Ectodermal cell (in vitro differentiated cells): Measurements from ENCODE around the gene MYF6.

Experiments used
- H3K27ac ChIP-seq: 2 replicates; pipeline ENCODE4 v1.7.0; 2013; ENCODE audit warnings: mild to moderate bottlenecking, low read depth, low read length; ENCODE audit not compliant: insufficient read depth, poor library complexity, severe bottlenecking
- H3K27me3 ChIP-seq: 2 replicates; pipeline ENCODE4 v1.7.0; 2013; ENCODE audit warnings: mild to moderate bottlenecking, low read length; ENCODE audit not compliant: insufficient read depth, control insufficient read depth, poor library complexity, severe bottlenecking
- H3K36me3 ChIP-seq: one replicate; pipeline ENCODE4 v1.7.0; 2013; ENCODE audit warnings: low read length; ENCODE audit not compliant: control insufficient read depth, insufficient read depth
- H3K4me1 ChIP-seq: one replicate; pipeline ENCODE4 v1.7.0; 2013; ENCODE audit warnings: low read length; ENCODE audit not compliant: control insufficient read depth, insufficient read depth
- H3K4me3 ChIP-seq: 2 replicates; pipeline ENCODE4 v1.7.0; 2013; ENCODE audit warnings: low read depth, low read length, control low read depth; ENCODE audit not compliant: insufficient read depth
- H3K9me3 ChIP-seq: 2 replicates; pipeline ENCODE4 v1.7.0; 2013; ENCODE audit warnings: mild to moderate bottlenecking, low read length, moderate library complexity; ENCODE audit not compliant: control insufficient read depth
- WGBS, 2 experiments: methylation state at CpG; one replicate each; pipeline ENCODE4 v1.1.7; 2013; ENCODE audit warnings: missing lambda C conversion rate in 2 of 2; 5-methylcytosine and 5-hydroxymethylcytosine counted together

MYF6 gene

GRCh38 chr12:80714846-80715245 is 7.4 kb downstream of the MYF6 start:
- Histone ChIP-seq H3K27me3 (peaks cover 34% of the 10 kb centered on the region), H3K4me3 (no peak overlapping the region)
- WGBS, 2 experiments: 40 to 47% methylated on average over 3 of the region's 3 CpGs

GRCh38 chr12:80715713-80716249 is 8.3 kb downstream of the MYF6 start:
- Histone ChIP-seq H3K27ac (no peak overlapping the region), H3K9me3 (no peaks in the 10 kb centered on the region), H3K4me3 (no peak overlapping the region), H3K36me3 (no peaks in the 10 kb centered on the region), H3K27me3 (peaks cover 24% of the 10 kb centered on the region), H3K4me1 (peaks cover 15% of the 10 kb centered on the region)
- WGBS, 2 experiments: 34% methylated on average over 10 of the region's 10 CpGs

More at GRCh38 chr12:80714846-80715245, 7.4 kb downstream of the MYF6 start:
- H3K27ac ChIP-seq: no peak overlapping the region
- H3K36me3 ChIP-seq: no peaks in the 10 kb centered on the region
- H3K9me3 ChIP-seq: no peaks in the 10 kb centered on the region
- H3K4me1 ChIP-seq: peaks cover 15% of the 10 kb centered on the region

- Histone ChIP-seq H3K27me3 (peaks cover 19% of the 10 kb centered on the region), H3K9me3 (no peaks in the 10 kb centered on the region), H3K4me3 (no peak within 1 kb of the TSS), H3K36me3 (no peaks in the 10 kb centered on the region), H3K27ac (no peak within 1 kb of the TSS), H3K4me1 (peaks cover 15% of the 10 kb centered on the region)
- 95 to 96% methylated on average over 45 of the region's 45 CpGs for WGBS, 2 experiments
Observed at GRCh38 chr12:80716696-80717469, 9.4 kb downstream of the MYF6 start, which contains the start of gene MYF5. TSS of gene MYF5 (plus strand) at chr12:80716912. CDS start at chr12:80717064, 152 bp downstream.

GRCh38 chr12:80717856-80718255 is 10.4 kb downstream of the MYF6 start:
- Histone ChIP-seq H3K36me3 (no peaks in the 10 kb centered on the region), H3K4me1 (peaks cover 15% of the 10 kb centered on the region), H3K27ac (no peak overlapping the region), H3K27me3 (peaks cover 19% of the 10 kb centered on the region), H3K4me3 (no peak overlapping the region), H3K9me3 (no peaks in the 10 kb centered on the region)
- 94 to 96% methylated on average over 4 of the region's 4 CpGs for WGBS, 2 experiments

GRCh38 chr12:80720516-80720915 is 13.1 kb downstream of the MYF6 start:
- no peaks in the 10 kb centered on the region for H3K9me3 ChIP-seq
- WGBS, 2 experiments: 90 to 92% methylated on average over 1 of the region's 1 CpG

GRCh38 chr12:80721326-80721725 is 13.9 kb downstream of the MYF6 start:
- 93 to 94% methylated on average over 3 of the region's 3 CpGs for WGBS, 2 experiments
- H3K4me3 ChIP-seq: no peak overlapping the region
- H3K4me1 ChIP-seq: peaks cover 6% of the 10 kb centered on the region
- H3K9me3 ChIP-seq: no peaks in the 10 kb centered on the region
- H3K27ac ChIP-seq: no peak overlapping the region
- no peaks in the 10 kb centered on the region for H3K36me3 ChIP-seq
- H3K27me3 ChIP-seq: no peaks in the 10 kb centered on the region

More at GRCh38 chr12:80720516-80720915, 13.1 kb downstream of the MYF6 start:
- no peak overlapping the region for H3K4me3 ChIP-seq
- no peaks in the 10 kb centered on the region for H3K27me3 ChIP-seq
- H3K4me1 ChIP-seq: peaks cover 6% of the 10 kb centered on the region
- H3K36me3 ChIP-seq: no peaks in the 10 kb centered on the region
- no peak overlapping the region for H3K27ac ChIP-seq

- H3K27ac ChIP-seq: no peak overlapping the region
Observed at GRCh38 chr12:80745851-80746505, 38.5 kb downstream of the MYF6 start.

GRCh38 chr12:80747800-80748199 is 40.4 kb downstream of the MYF6 start:
- Histone ChIP-seq H3K9me3 (no peaks in the 10 kb centered on the region), H3K36me3 (no peaks in the 10 kb centered on the region), H3K27me3 (no peaks in the 10 kb centered on the region), H3K27ac (no peak overlapping the region), H3K4me1 (no peaks in the 10 kb centered on the region), H3K4me3 (no peak overlapping the region)
- 80 to 97% methylated on average over 2 of the region's 2 CpGs for WGBS, 2 experiments

More at GRCh38 chr12:80745851-80746505, 38.5 kb downstream of the MYF6 start:
- Histone ChIP-seq H3K9me3 (no peaks in the 10 kb centered on the region), H3K27me3 (no peaks in the 10 kb centered on the region), H3K36me3 (no peaks in the 10 kb centered on the region), H3K4me3 (no peak overlapping the region), H3K4me1 (no peaks in the 10 kb centered on the region)
- 77 to 80% methylated on average over 6 of the region's 6 CpGs for WGBS, 2 experiments

- H3K36me3 ChIP-seq: no peaks in the 10 kb centered on the region
- no peak overlapping the region for H3K4me3 ChIP-seq
- no peaks in the 10 kb centered on the region for H3K9me3 ChIP-seq
- no peak overlapping the region for H3K27ac ChIP-seq
- no peaks in the 10 kb centered on the region for H3K27me3 ChIP-seq
- no peaks in the 10 kb centered on the region for H3K4me1 ChIP-seq
- 84 to 88% methylated on average over 2 of the region's 2 CpGs for WGBS, 2 experiments
Observed at GRCh38 chr12:80749456-80749855, 42.0 kb downstream of the MYF6 start.

- Histone ChIP-seq H3K9me3 (no peaks in the 10 kb centered on the region), H3K4me3 (no peak overlapping the region), H3K27ac (no peak overlapping the region), H3K27me3 (no peaks in the 10 kb centered on the region), H3K4me1 (no peaks in the 10 kb centered on the region), H3K36me3 (no peaks in the 10 kb centered on the region)
Observed at GRCh38 chr12:80752464-80752863, 45.0 kb downstream of the MYF6 start.
